Heart right ventricle (tissue), 16 donors: ENCODE data around the gene CCSER2. TPM values are rescaled to one million over a fixed set of nuclear protein-coding genes. Genes with fewer than 3 reads are reported as not detected.

Experiments
- ATAC-seq, 8 donors: fragments of 200-7000 bp; cut with Tn5 transposase; one replicate each; pipeline ENCODE4 v1.9.1; 2020; ENCODE audit warnings: mild to moderate bottlenecking in 8 of 8, moderate library complexity in 8 of 8, moderate number of reproducible peaks in 1 of 8
- DNase-seq, 2 donors: peaks; one replicate each; pipeline ENCODE4 v3.0.0-alpha.2; 2020
- H3K27ac ChIP-seq, 10 donors: fragments of 200-600 bp; sonication (generic) in 2 of 10; one replicate each; pipeline versions ENCODE4 v1.5.0 to v1.8.0; 2020 to 2022; ENCODE audit warnings: mild to moderate bottlenecking in 3 of 10
- H3K27me3 ChIP-seq, 7 donors: fragments of 200-600 bp; one replicate each; pipeline ENCODE4 v1.8.0; 2021 to 2022; ENCODE audit warnings: mild to moderate bottlenecking in 2 of 7
- H3K36me3 ChIP-seq, 9 donors: fragments of 200-600 bp; sonication (generic) in 1 of 9; one replicate each; pipeline versions ENCODE4 v1.5.0 to v1.8.0; 2020 to 2022; ENCODE audit warnings: mild to moderate bottlenecking in 2 of 9
- H3K4me1 ChIP-seq, 9 donors: fragments of 200-600 bp; sonication (generic) in 1 of 9; one replicate each; pipeline versions ENCODE4 v1.5.0 to v1.8.0; 2020 to 2022; ENCODE audit warnings: mild to moderate bottlenecking in 4 of 9
- H3K4me3 ChIP-seq, 10 donors: fragments of 200-600 bp; sonication (generic) in 2 of 10; one replicate each; pipeline versions ENCODE4 v1.5.0 to v1.8.0; 2020 to 2022; ENCODE audit warnings: mild to moderate bottlenecking in 7 of 10, moderate library complexity in 2 of 10
- H3K9me3 ChIP-seq, 11 donors: fragments of 200-600 bp in 10 of 11; sonication (generic) in 2 of 11; one replicate each; pipeline versions ENCODE4 v1.5.0 to v1.8.0; 2013 to 2022; ENCODE audit warnings: mild to moderate bottlenecking in 2 of 11, control low read depth in 1 of 11, moderate library complexity in 1 of 11
- WGBS, 2 donors: extraction: QIAGEN DNeasy Blood & Tissue Kit; methylation state at CpG; one replicate each; pipeline ENCODE4 v1.1.7; 2013; ENCODE audit warnings: inconsistent platforms in 1 of 2; 5-methylcytosine and 5-hydroxymethylcytosine counted together
- intact Hi-C, 10 donors: fragments of 100-400 bp; cut with DNase I; formaldehyde crosslinking; loops; one replicate each; pipeline versions ENCODE4 v1.11.1 to v1.14.2; 2022
- polyA plus RNA-seq, 2 donors: library from polyadenylated mRNA; stranded (reverse); fragments of 200-250 nt; gene quantifications; one replicate each; pipeline ENCODE4 v1.2.3, GENCODE V29; 2013
- total RNA-seq, 10 donors: library from RNA; stranded (reverse); fragmentation: NEBNext Ultra II Directional in 3 of 10; extraction: Animal tissue kit (Norgen Biotek cat#: 25700) in 3 of 10; gene quantifications; one replicate each; pipeline versions ENCODE4 v1.2.1 to v1.2.4, GENCODE V29; 2021 to 2023
- TF ChIP-seq, protein P1 (sequence below), 9 donors: fragments of 200-600 bp; sonication (generic) in 2 of 9; IDR thresholded peaks; one replicate each; pipeline versions ENCODE4 v1.5.0 to v1.8.0; 2021 to 2022; ENCODE audit warnings: antibody characterized with exemption in 9 of 9, mild to moderate bottlenecking in 5 of 9, moderate library complexity in 1 of 9
- donor health status: Arrhythmogenic right ventricular cardiomyopathy.
- donor health status: ischemic (EF 13 %, LVEDD 7.1; RV severe dilation, severe dysfunction).
- donor health status: healthy with polysubstance abuse.
- donor health status: DM: no; HTN: yes; CAD: no.
- donor health status: DM: no; HTN: no; CAD: no.
- donor health status: ischemic (EF 25% LVEDD 6.9; RV normal size, moderate dysfunction).
- donor health status: ischemic (EF 25% LVEDD 5.7; RV mildly dilated, moderate dysfunction).
- donor health status: healthy.
- donor health status: DM: yes; HTN: yes; CAD: no.
- donor health status: Ischemic cardiomyopathy.
- donor health status: ischemic (EF 35%, LVEDD 5.7; RV mildly dilated, moderate dysfunction).
- donor health status: nonischemic (EF 11% LVEDD 7.7; RV severe dilation, severe dysfunction).
- donor health status: DM: yes; HTN: yes; CAD: no.
- donor health status: PGD.
- donor health status: ischemic (EF 29% LVEDD 5.4; RV normal size, mild dysfunction).
- donor health status: nonischemic (EF 23%, LVEDD 6.1; RV moderate dilation, normal function).

The CCSER2 gene
- total and polyA plus RNA-seq, 12 donors = 27.5 to 252 (median 198) TPM

DNA sequence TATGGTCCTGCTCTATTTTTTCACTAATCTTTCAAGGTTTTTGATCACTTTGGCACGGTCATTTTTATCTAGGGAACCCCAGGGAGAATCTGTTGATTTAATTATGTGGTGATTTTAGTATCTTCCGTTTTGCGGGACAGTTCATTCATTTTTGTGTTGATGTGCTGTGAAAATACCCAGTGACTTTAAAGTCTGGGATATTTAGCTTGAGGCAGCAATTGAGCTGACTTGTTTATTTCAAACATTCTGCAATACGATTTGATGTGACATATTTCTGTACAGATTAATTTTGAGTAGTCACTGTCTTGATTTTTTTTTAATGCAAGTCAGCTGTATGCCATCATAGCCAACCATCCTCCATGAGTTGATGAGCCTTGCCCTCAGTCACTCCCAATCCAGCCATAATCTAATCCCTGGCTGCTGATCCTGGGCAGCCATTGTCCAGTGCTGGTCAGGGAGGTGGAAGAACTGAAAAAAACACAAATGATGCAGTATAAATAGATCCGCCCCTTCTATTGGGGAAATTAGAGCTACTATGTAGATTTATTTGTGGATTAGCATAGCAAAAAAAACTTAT, 183.4 kb downstream of the CCSER2 start:
- no peak for DNase-seq
- no peak for ATAC-seq
- TF ChIP-seq, protein P1, sequence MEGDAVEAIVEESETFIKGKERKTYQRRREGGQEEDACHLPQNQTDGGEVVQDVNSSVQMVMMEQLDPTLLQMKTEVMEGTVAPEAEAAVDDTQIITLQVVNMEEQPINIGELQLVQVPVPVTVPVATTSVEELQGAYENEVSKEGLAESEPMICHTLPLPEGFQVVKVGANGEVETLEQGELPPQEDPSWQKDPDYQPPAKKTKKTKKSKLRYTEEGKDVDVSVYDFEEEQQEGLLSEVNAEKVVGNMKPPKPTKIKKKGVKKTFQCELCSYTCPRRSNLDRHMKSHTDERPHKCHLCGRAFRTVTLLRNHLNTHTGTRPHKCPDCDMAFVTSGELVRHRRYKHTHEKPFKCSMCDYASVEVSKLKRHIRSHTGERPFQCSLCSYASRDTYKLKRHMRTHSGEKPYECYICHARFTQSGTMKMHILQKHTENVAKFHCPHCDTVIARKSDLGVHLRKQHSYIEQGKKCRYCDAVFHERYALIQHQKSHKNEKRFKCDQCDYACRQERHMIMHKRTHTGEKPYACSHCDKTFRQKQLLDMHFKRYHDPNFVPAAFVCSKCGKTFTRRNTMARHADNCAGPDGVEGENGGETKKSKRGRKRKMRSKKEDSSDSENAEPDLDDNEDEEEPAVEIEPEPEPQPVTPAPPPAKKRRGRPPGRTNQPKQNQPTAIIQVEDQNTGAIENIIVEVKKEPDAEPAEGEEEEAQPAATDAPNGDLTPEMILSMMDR (IDR thresholded peaks at IDR 0.05) = no peak
- Histone ChIP-seq H3K27ac (no peak overlapping the region), H3K4me3 (no peak overlapping the region), H3K36me3 (peaks cover 0 to 46% (median 14%) of the 10 kb centered on the region in 9 donors), H3K9me3 (no peaks in the 10 kb centered on the region), H3K4me1 (no peaks in the 10 kb centered on the region), H3K27me3 (no peaks in the 10 kb centered on the region)
- intact Hi-C loops = loop anchor here in 1 of 10 donors (10.0 kb wide), 1 partner anchor 57 kb away; no protein-coding TSS in a partner anchor
- 91 to 95% methylated on average over 5 of the region's 5 CpGs for WGBS, 2 donors

DNA sequence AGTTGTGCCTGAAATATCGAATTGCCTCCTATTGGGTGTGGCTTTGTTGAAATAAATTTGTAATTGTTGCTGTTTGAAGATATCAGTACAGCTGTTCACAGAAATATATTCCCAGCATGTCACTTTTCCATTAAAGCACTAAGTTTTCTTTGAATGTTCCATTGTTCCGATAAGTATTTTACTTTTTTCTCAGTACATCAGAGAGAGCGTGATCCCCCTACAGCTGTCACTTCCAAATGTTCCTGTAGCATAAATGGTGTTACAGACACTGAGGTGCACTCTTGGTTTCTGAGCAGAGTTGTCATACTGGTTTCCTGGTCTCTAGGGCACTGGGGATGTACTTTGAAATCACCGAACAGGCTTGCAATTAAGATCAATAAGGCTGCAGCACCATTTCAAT, 189.2 kb downstream of the CCSER2 start:
- 91 to 93% methylated on average over 4 of the region's 4 CpGs for WGBS, 2 donors
- Histone ChIP-seq H3K36me3 (peaks cover 0 to 49% (median 14%) of the 10 kb centered on the region in 9 donors), H3K27ac (no peak overlapping the region), H3K4me3 (no peak overlapping the region), H3K9me3 (no peaks in the 10 kb centered on the region), H3K4me1 (no peaks in the 10 kb centered on the region), H3K27me3 (no peaks in the 10 kb centered on the region)
- no peak for DNase-seq
- TF ChIP-seq, protein P1 (IDR thresholded peaks at IDR 0.05) = no peak
- intact Hi-C loops = loop anchor here in 1 of 10 donors (10.0 kb wide), 1 partner anchor 63 kb away; no protein-coding TSS in a partner anchor
- ATAC-seq = no peak

DNA sequence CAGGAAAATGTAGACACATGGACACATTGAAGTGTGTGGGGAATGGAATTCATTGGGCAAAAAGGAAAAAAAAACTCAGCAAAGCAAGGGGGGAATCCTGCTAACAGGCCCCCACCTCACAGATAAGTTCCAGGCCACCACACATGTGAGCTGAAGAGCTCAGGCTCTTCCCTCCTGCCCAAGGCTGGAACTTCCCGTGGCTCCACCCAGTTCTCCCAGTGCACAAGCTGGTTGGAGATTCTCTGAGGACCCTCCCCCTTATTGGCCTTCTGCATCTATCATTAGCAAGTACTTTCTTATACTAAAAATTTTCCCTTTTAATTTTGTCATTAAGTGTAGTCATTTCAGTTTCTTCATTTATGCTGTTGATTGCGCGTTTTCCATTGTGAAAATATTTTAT, 190.8 kb downstream of the CCSER2 start:
- H3K36me3 ChIP-seq = peaks cover 0 to 34% (median 7%) of the 10 kb centered on the region in 9 donors

DNA sequence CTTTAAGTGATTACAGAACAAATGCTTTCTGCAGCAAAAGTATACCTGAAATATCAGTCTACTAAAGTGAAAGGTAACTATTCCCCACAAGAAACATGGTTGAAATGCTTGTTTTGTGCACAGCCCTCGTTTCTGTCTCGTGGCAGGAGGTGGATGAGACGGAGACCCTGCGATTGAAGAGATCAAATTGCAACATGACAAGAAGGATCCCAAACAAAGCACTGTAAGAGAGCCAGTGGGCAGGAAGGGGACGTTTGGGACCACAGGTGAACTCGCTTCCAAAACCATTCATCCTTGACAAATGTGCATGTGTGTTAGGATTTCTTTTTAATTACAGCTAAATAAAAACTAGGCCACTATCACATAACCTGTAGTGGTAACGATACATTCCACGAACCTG, 192.6 kb downstream of the CCSER2 start:
- Histone ChIP-seq H3K4me3 (no peak overlapping the region), H3K27ac (no peak overlapping the region), H3K27me3 (no peaks in the 10 kb centered on the region), H3K9me3 (peaks cover 0 to 9% (median 0%) of the 10 kb centered on the region in 11 donors), H3K36me3 (peaks cover 0 to 17% (median 0%) of the 10 kb centered on the region in 9 donors), H3K4me1 (no peaks in the 10 kb centered on the region)
- intact Hi-C loops = no loop called here
- DNase-seq (no peak), ATAC-seq (no peak)
- TF ChIP-seq, protein P1 (IDR thresholded peaks at IDR 0.05) = no peak
- WGBS, 2 donors = 73 to 75% methylated on average over 8 of the region's 8 CpGs

More for the DNA sequence above, 190.8 kb downstream of the CCSER2 start:
- ATAC-seq (no peak), DNase-seq (no peak)
- intact Hi-C loops = loop anchor here in 1 of 10 donors (10.0 kb wide), 1 partner anchor 64 kb away; no protein-coding TSS in a partner anchor
- H3K27me3 ChIP-seq = no peaks in the 10 kb centered on the region
- no peaks in the 10 kb centered on the region for H3K4me1 ChIP-seq
- no peaks in the 10 kb centered on the region for H3K9me3 ChIP-seq
- WGBS, 2 donors = 94 to 98% methylated on average over 3 of the region's 3 CpGs
- TF ChIP-seq, protein P1 (IDR thresholded peaks at IDR 0.05) = no peak
- H3K27ac ChIP-seq = no peak overlapping the region
- no peak overlapping the region for H3K4me3 ChIP-seq
